Activated naive CD8-positive, alpha-beta T cell (primary cell): ENCODE results near the gene KCNG3.
A peak's percentile ranks its signal among the peaks of the same experiment; 100 is the strongest.

Experiments
- H3K27ac Mint-ChIP-seq: one replicate; pipeline ENCODE4 v1.8.0; 2021; ENCODE audit warnings: mixed read lengths
- H3K27me3 Mint-ChIP-seq: one replicate; pipeline ENCODE4 v1.8.0; 2021; ENCODE audit warnings: mixed read lengths
- H3K36me3 Mint-ChIP-seq: one replicate; pipeline ENCODE4 v1.8.0; 2021; ENCODE audit warnings: mixed read lengths
- H3K4me1 Mint-ChIP-seq: one replicate; pipeline ENCODE4 v1.8.0; 2021; ENCODE audit warnings: low read depth, mixed read lengths
- H3K4me3 Mint-ChIP-seq: one replicate; pipeline ENCODE4 v1.8.0; 2021; ENCODE audit warnings: mild to moderate bottlenecking, mixed read lengths
- H3K9me3 Mint-ChIP-seq: one replicate; pipeline ENCODE4 v1.8.0; 2021; ENCODE audit warnings: low read depth, mixed read lengths

KCNG3 gene

GRCh38 chr2:42493468-42494354, at the start of gene KCNG3:
Gene KCNG3 (minus strand): TSS chr2:42493982. CDS start chr2:42493501, 481 bp downstream.
- Mint-ChIP-seq H3K27ac (peak within 1 kb of the TSS; percentile 89), H3K27me3 (peaks cover 4% of the 10 kb centered on the region), H3K4me1 (peaks cover 13% of the 10 kb centered on the region), H3K36me3 (peaks cover 4% of the 10 kb centered on the region), H3K9me3 (no peaks in the 10 kb centered on the region), H3K4me3 (peak within 1 kb of the TSS; percentile 95)

GRCh38 chr2:42542871-42543270, 49.1 kb upstream of the KCNG3 start:
- no peaks in the 10 kb centered on the region for H3K9me3 Mint-ChIP-seq
- peaks cover 8% of the 10 kb centered on the region for H3K4me1 Mint-ChIP-seq
- no peak overlapping the region for H3K4me3 Mint-ChIP-seq
- no peaks in the 10 kb centered on the region for H3K36me3 Mint-ChIP-seq
- H3K27ac Mint-ChIP-seq: no peak overlapping the region
- no peaks in the 10 kb centered on the region for H3K27me3 Mint-ChIP-seq

GRCh38 chr2:42537493-42537892, 43.7 kb upstream of the KCNG3 start:
- no peaks in the 10 kb centered on the region for H3K36me3 Mint-ChIP-seq
- H3K4me1 Mint-ChIP-seq: peaks cover 2% of the 10 kb centered on the region
- H3K9me3 Mint-ChIP-seq: no peaks in the 10 kb centered on the region
- no peaks in the 10 kb centered on the region for H3K27me3 Mint-ChIP-seq
- no peak overlapping the region for H3K4me3 Mint-ChIP-seq
- H3K27ac Mint-ChIP-seq: no peak overlapping the region

GRCh38 chr2:42532397-42532796, 38.6 kb upstream of the KCNG3 start:
- Mint-ChIP-seq H3K36me3 (no peaks in the 10 kb centered on the region), H3K4me1 (no peaks in the 10 kb centered on the region), H3K27ac (no peak overlapping the region), H3K9me3 (no peaks in the 10 kb centered on the region), H3K27me3 (no peaks in the 10 kb centered on the region), H3K4me3 (no peak overlapping the region)

GRCh38 chr2:42523341-42523740, 29.6 kb upstream of the KCNG3 start:
- no peaks in the 10 kb centered on the region for H3K36me3 Mint-ChIP-seq
- H3K4me3 Mint-ChIP-seq: peak overlapping the region; percentile 33
- H3K27me3 Mint-ChIP-seq: no peaks in the 10 kb centered on the region
- H3K4me1 Mint-ChIP-seq: peaks cover 8% of the 10 kb centered on the region
- H3K9me3 Mint-ChIP-seq: no peaks in the 10 kb centered on the region
- H3K27ac Mint-ChIP-seq: no peak overlapping the region

- Mint-ChIP-seq H3K4me1 (peaks cover 8% of the 10 kb centered on the region), H3K27ac (no peak overlapping the region), H3K9me3 (no peaks in the 10 kb centered on the region), H3K36me3 (no peaks in the 10 kb centered on the region), H3K4me3 (no peak overlapping the region), H3K27me3 (no peaks in the 10 kb centered on the region)
Observed at GRCh38 chr2:42522035-42522434, 28.3 kb upstream of the KCNG3 start.

- H3K4me1 Mint-ChIP-seq: peaks cover 6% of the 10 kb centered on the region
- H3K4me3 Mint-ChIP-seq: no peak overlapping the region
- H3K27me3 Mint-ChIP-seq: no peaks in the 10 kb centered on the region
- no peaks in the 10 kb centered on the region for H3K9me3 Mint-ChIP-seq
- H3K27ac Mint-ChIP-seq: no peak overlapping the region
- no peaks in the 10 kb centered on the region for H3K36me3 Mint-ChIP-seq
Observed at GRCh38 chr2:42519624-42520023, 25.8 kb upstream of the KCNG3 start.

- Mint-ChIP-seq H3K36me3 (no peaks in the 10 kb centered on the region), H3K27me3 (no peaks in the 10 kb centered on the region), H3K4me3 (no peak overlapping the region), H3K27ac (no peak overlapping the region), H3K9me3 (no peaks in the 10 kb centered on the region), H3K4me1 (no peaks in the 10 kb centered on the region)
Observed at GRCh38 chr2:42516418-42516901, 22.7 kb upstream of the KCNG3 start.

GRCh38 chr2:42513252-42513918, 19.6 kb upstream of the KCNG3 start:
- Mint-ChIP-seq H3K36me3 (no peaks in the 10 kb centered on the region), H3K27ac (no peak overlapping the region), H3K4me1 (peaks cover 8% of the 10 kb centered on the region), H3K9me3 (no peaks in the 10 kb centered on the region), H3K4me3 (no peak overlapping the region), H3K27me3 (no peaks in the 10 kb centered on the region)

GRCh38 chr2:42510608-42511243, 16.9 kb upstream of the KCNG3 start:
- Mint-ChIP-seq H3K4me1 (peaks cover 8% of the 10 kb centered on the region), H3K27ac (no peak overlapping the region), H3K4me3 (no peak overlapping the region), H3K27me3 (no peaks in the 10 kb centered on the region), H3K36me3 (no peaks in the 10 kb centered on the region), H3K9me3 (no peaks in the 10 kb centered on the region)

GRCh38 chr2:42510191-42510590, 16.4 kb upstream of the KCNG3 start:
- Mint-ChIP-seq H3K27me3 (no peaks in the 10 kb centered on the region), H3K4me1 (peaks cover 10% of the 10 kb centered on the region), H3K36me3 (no peaks in the 10 kb centered on the region), H3K9me3 (no peaks in the 10 kb centered on the region), H3K4me3 (no peak overlapping the region), H3K27ac (no peak overlapping the region)

GRCh38 chr2:42504364-42505230, 10.8 kb upstream of the KCNG3 start:
- Mint-ChIP-seq H3K4me1 (peaks cover 2% of the 10 kb centered on the region), H3K27me3 (no peaks in the 10 kb centered on the region), H3K36me3 (peaks cover 3% of the 10 kb centered on the region), H3K4me3 (no peak overlapping the region), H3K27ac (no peak overlapping the region), H3K9me3 (no peaks in the 10 kb centered on the region)

- H3K27me3 Mint-ChIP-seq: no peaks in the 10 kb centered on the region
- H3K4me1 Mint-ChIP-seq: peaks cover 2% of the 10 kb centered on the region
- H3K36me3 Mint-ChIP-seq: peaks cover 3% of the 10 kb centered on the region
- H3K9me3 Mint-ChIP-seq: no peaks in the 10 kb centered on the region
- H3K27ac Mint-ChIP-seq: no peak overlapping the region
- no peak overlapping the region for H3K4me3 Mint-ChIP-seq
Observed at GRCh38 chr2:42503291-42503690, 9.5 kb upstream of the KCNG3 start.

- Mint-ChIP-seq H3K4me3 (no peak overlapping the region), H3K9me3 (no peaks in the 10 kb centered on the region), H3K27me3 (no peaks in the 10 kb centered on the region), H3K36me3 (no peaks in the 10 kb centered on the region), H3K27ac (no peak overlapping the region), H3K4me1 (peaks cover 9% of the 10 kb centered on the region)
Observed at GRCh38 chr2:42498497-42498896, 4.7 kb upstream of the KCNG3 start.
